ENCODE results near the gene ATRNL1. TPM values are rescaled to one million over a fixed set of nuclear protein-coding genes. Genes with fewer than 3 reads are reported as not detected.
A peak's percentile ranks its signal among the peaks of the same experiment; 100 is the strongest.

ATRNL1 gene
- polyA plus RNA-seq, 1 of the 3 experiments (the other 2 are of a cell fraction) = 0.67 TPM

DNA sequence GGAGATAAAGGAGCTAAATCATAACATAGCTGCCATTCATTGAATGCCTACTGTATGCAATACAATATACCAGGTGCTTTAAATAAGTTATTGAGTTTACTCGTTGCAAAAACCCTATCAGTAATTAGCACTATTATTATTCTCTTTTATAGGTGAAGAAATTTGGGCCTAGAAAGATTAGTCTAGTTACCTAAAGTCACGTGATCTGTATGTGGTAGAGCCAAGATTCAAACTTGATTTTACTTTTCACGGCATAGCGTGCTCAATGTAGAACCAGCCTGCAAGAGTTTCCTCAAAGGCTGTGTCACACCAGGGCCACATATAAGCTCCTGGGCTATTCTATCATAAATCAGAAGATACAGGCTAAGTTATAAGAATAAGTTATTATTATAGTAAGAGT is 740.0 kb downstream of the ATRNL1 start:
- H3K4me2 ChIP-seq = no peak overlapping the region
- H3K9me3 ChIP-seq = no peaks in the 10 kb centered on the region
- H3K27ac ChIP-seq (ENCODE audit: low read depth in 2 of 2, low read length in 1 of 2) = no peak overlapping the region
- H3K9me2 ChIP-seq = no peaks in the 10 kb centered on the region
- TF ChIP-seq, protein P1, sequence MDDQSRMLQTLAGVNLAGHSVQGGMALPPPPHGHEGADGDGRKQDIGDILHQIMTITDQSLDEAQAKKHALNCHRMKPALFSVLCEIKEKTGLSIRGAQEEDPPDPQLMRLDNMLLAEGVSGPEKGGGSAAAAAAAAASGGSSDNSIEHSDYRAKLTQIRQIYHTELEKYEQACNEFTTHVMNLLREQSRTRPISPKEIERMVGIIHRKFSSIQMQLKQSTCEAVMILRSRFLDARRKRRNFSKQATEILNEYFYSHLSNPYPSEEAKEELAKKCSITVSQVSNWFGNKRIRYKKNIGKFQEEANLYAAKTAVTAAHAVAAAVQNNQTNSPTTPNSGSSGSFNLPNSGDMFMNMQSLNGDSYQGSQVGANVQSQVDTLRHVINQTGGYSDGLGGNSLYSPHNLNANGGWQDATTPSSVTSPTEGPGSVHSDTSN (IDR thresholded peaks at IDR 0.05) = no peak
- TF ChIP-seq RFX5 (IDR thresholded peaks at IDR 0.05; ENCODE audit: low read length) = no peak
- no peak for TF ChIP-seq RAD21 (IDR thresholded peaks at IDR 0.05; ENCODE audit: low read length)
- no peaks in the 10 kb centered on the region for H3K36me3 ChIP-seq (replicated peaks in 1 of 2; ENCODE audit: control insufficient read depth in 1 of 2, insufficient read depth in 2 of 2, low read length in 1 of 2)
- POLR2A ChIA-PET = no interaction called here
- no peaks in the 10 kb centered on the region for H3K79me2 ChIP-seq (ENCODE audit: insufficient read depth)
- H3K27me3 ChIP-seq (ENCODE audit: insufficient read depth) = no peaks in the 10 kb centered on the region
- H4K20me1 ChIP-seq (ENCODE audit: insufficient read depth) = no peaks in the 10 kb centered on the region
- H3F3A ChIP-seq (replicated peaks; ENCODE audit: insufficient read depth) = no peaks in the 10 kb centered on the region
- CTCF ChIA-PET = interaction anchor here (0.6 kb wide), 1 partner anchor 34 kb away, joined by 3 read pairs; no protein-coding TSS in a partner anchor
- no peaks in the 10 kb centered on the region for H3K4me1 ChIP-seq (ENCODE audit: control insufficient read depth in 1 of 2, insufficient read depth in 2 of 2, low read depth in 1 of 2, low read length in 1 of 2)
- no peak overlapping the region for H3K4me3 ChIP-seq (ENCODE audit: low read depth in 2 of 2, low read length in 1 of 2)
- 53% methylated on average over 4 of the region's 4 CpGs for WGBS (ENCODE audit: low lambda C conversion rate)
- H2AFZ ChIP-seq (ENCODE audit: low read depth) = no peak overlapping the region
- H3K9ac ChIP-seq = no peak overlapping the region
- no peak for DNase-seq

DNA sequence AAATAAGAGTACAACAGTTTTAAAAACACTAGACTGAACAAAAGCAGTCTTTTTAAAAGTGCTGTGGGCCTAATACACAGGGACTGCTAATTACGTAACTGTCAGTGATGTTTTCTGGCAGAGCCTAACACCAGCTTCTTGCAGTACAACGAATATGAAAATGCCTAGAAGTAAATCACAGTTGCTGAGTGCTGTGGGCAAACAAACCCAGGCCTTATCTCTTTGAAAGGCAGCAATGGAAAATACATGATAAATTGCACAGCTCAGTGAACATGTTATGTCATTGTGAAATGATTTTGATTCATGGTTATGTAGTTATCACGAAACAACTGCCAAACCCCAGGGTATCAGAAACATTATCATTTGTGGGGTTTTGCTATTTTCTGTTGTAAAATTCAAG is 751.4 kb downstream of the ATRNL1 start:
- DNase-seq = peak; percentile 30
- ChIA-PET CTCF (no interaction called here), POLR2A (no interaction called here)
- H3K9me3 ChIP-seq = no peaks in the 10 kb centered on the region
- no peak overlapping the region; a peak in 1 of 4 replicates for H3K27ac ChIP-seq (ENCODE audit: low read depth in 2 of 2, low read length in 1 of 2)
- no peaks in the 10 kb centered on the region for H3F3A ChIP-seq (replicated peaks; ENCODE audit: insufficient read depth)
- H3K79me2 ChIP-seq (ENCODE audit: insufficient read depth) = no peaks in the 10 kb centered on the region
- H3K4me3 ChIP-seq (ENCODE audit: low read depth in 2 of 2, low read length in 1 of 2) = no peak overlapping the region
- whole genome bisulfite sequencing (ENCODE audit: low lambda C conversion rate) = 39% methylated on average over 3 of the region's 3 CpGs
- H3K9ac ChIP-seq = no peak overlapping the region
- no peaks in the 10 kb centered on the region; a peak in 1 of 4 replicates for H3K4me1 ChIP-seq (ENCODE audit: control insufficient read depth in 1 of 2, insufficient read depth in 2 of 2, low read depth in 1 of 2, low read length in 1 of 2)
- H3K36me3 ChIP-seq (replicated peaks in 1 of 2; ENCODE audit: control insufficient read depth in 1 of 2, insufficient read depth in 2 of 2, low read length in 1 of 2) = no peaks in the 10 kb centered on the region
- H3K9me2 ChIP-seq = no peaks in the 10 kb centered on the region
- H2AFZ ChIP-seq (ENCODE audit: low read depth) = no peak overlapping the region
- H4K20me1 ChIP-seq (ENCODE audit: insufficient read depth) = no peaks in the 10 kb centered on the region
- no peaks in the 10 kb centered on the region for H3K27me3 ChIP-seq (ENCODE audit: insufficient read depth)
- H3K4me2 ChIP-seq = no peak overlapping the region
- TF ChIP-seq CHD2 (IDR thresholded peaks at IDR 0.05; ENCODE audit: low read length, partially characterized antibody) = no peak
- TF ChIP-seq RFX5 (IDR thresholded peaks at IDR 0.05; ENCODE audit: low read length) = no peak; the same call in 1 of the 2 replicates
- TF ChIP-seq, protein P2, sequence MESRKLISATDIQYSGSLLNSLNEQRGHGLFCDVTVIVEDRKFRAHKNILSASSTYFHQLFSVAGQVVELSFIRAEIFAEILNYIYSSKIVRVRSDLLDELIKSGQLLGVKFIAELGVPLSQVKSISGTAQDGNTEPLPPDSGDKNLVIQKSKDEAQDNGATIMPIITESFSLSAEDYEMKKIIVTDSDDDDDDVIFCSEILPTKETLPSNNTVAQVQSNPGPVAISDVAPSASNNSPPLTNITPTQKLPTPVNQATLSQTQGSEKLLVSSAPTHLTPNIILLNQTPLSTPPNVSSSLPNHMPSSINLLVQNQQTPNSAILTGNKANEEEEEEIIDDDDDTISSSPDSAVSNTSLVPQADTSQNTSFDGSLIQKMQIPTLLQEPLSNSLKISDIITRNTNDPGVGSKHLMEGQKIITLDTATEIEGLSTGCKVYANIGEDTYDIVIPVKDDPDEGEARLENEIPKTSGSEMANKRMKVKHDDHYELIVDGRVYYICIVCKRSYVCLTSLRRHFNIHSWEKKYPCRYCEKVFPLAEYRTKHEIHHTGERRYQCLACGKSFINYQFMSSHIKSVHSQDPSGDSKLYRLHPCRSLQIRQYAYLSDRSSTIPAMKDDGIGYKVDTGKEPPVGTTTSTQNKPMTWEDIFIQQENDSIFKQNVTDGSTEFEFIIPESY (IDR thresholded peaks at IDR 0.05; ENCODE audit: borderline replicate concordance, low read depth) = no peak
- TF ChIP-seq FOSL2 (IDR thresholded peaks at IDR 0.05; ENCODE audit: borderline replicate concordance, low read depth) = no peak
- no peak for TF ChIP-seq EZH2phosphoT487 (IDR thresholded peaks at IDR 0.05; ENCODE audit: borderline replicate concordance, low read depth)
- no peak for TF ChIP-seq MXI1 (IDR thresholded peaks at IDR 0.05; ENCODE audit: low read depth, low read length)
- peak; percentile 93 for TF ChIP-seq GATA2 (CRISPR knock-in tag; IDR thresholded peaks at IDR 0.05)
- TF ChIP-seq NFIC (IDR thresholded peaks at IDR 0.05; ENCODE audit: borderline replicate concordance) = no peak
- TF ChIP-seq, protein P3, sequence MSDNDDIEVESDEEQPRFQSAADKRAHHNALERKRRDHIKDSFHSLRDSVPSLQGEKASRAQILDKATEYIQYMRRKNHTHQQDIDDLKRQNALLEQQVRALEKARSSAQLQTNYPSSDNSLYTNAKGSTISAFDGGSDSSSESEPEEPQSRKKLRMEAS (IDR thresholded peaks at IDR 0.05; ENCODE audit: low read depth) = no peak
- no peak for TF ChIP-seq FOXM1 (IDR thresholded peaks at IDR 0.05; ENCODE audit: low read depth)
- TF ChIP-seq EP300 (IDR thresholded peaks at IDR 0.05; ENCODE audit: borderline replicate concordance in 1 of 2, low read depth in 1 of 2, low read length in 1 of 2) = peak in 1 of 2 experiments; percentile 72; a peak in 1 of 4 replicates
- TF ChIP-seq, protein P4, sequence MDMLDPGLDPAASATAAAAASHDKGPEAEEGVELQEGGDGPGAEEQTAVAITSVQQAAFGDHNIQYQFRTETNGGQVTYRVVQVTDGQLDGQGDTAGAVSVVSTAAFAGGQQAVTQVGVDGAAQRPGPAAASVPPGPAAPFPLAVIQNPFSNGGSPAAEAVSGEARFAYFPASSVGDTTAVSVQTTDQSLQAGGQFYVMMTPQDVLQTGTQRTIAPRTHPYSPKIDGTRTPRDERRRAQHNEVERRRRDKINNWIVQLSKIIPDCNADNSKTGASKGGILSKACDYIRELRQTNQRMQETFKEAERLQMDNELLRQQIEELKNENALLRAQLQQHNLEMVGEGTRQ (IDR thresholded peaks at IDR 0.05; ENCODE audit: borderline replicate concordance, low read depth, low read length) = no peak
- TF ChIP-seq TEAD4 (IDR thresholded peaks at IDR 0.05; ENCODE audit: borderline replicate concordance, insufficient read depth) = no peak
- no peak for TF ChIP-seq YY1 (IDR thresholded peaks at IDR 0.05; ENCODE audit: low read depth)
- no peak for TF ChIP-seq TAF1 (IDR thresholded peaks at IDR 0.05; ENCODE audit: borderline replicate concordance, low read depth, low read length)
- peak; percentile 45; the same call in 1 of the 2 replicates for TF ChIP-seq FOXJ3 (CRISPR knock-in tag; IDR thresholded peaks at IDR 0.05)
- TF ChIP-seq, protein P5, sequence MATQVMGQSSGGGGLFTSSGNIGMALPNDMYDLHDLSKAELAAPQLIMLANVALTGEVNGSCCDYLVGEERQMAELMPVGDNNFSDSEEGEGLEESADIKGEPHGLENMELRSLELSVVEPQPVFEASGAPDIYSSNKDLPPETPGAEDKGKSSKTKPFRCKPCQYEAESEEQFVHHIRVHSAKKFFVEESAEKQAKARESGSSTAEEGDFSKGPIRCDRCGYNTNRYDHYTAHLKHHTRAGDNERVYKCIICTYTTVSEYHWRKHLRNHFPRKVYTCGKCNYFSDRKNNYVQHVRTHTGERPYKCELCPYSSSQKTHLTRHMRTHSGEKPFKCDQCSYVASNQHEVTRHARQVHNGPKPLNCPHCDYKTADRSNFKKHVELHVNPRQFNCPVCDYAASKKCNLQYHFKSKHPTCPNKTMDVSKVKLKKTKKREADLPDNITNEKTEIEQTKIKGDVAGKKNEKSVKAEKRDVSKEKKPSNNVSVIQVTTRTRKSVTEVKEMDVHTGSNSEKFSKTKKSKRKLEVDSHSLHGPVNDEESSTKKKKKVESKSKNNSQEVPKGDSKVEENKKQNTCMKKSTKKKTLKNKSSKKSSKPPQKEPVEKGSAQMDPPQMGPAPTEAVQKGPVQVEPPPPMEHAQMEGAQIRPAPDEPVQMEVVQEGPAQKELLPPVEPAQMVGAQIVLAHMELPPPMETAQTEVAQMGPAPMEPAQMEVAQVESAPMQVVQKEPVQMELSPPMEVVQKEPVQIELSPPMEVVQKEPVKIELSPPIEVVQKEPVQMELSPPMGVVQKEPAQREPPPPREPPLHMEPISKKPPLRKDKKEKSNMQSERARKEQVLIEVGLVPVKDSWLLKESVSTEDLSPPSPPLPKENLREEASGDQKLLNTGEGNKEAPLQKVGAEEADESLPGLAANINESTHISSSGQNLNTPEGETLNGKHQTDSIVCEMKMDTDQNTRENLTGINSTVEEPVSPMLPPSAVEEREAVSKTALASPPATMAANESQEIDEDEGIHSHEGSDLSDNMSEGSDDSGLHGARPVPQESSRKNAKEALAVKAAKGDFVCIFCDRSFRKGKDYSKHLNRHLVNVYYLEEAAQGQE (IDR thresholded peaks at IDR 0.05; ENCODE audit: low read depth, low read length) = no peak
